SK-N-SH (cell line): ENCODE results near the gene CHD9. TPM values are rescaled to one million over a fixed set of nuclear protein-coding genes. Genes with fewer than 3 reads are reported as not detected.

Experiments
- CTCF ChIA-PET: fragments of 300-600, 350-600 bp; formaldehyde crosslinking; extraction: SDS; loops from one replicate; lab custom pipeline; 2021; lab: Yijun Ruan, JAX
- POLR2A ChIA-PET: fragments of 350-600 bp; sonication (Branson Sonifier 250); formaldehyde crosslinking; extraction: SDS; loops from one replicate; lab custom pipeline; 2020; ENCODE audit warnings: antibody characterized with exemption, inconsistent platforms; lab: Yijun Ruan, JAX
- DNase-seq: peaks from one replicate; pipeline ENCODE4 v3.0.0; 2012
- H2AFZ ChIP-seq: fragments of 200-600 bp; sonication (generic); 2 replicates; pipeline ENCODE4 v1.8.1; 2016; ENCODE audit warnings: antibody characterized with exemption, mild to moderate bottlenecking, low read depth
- H3F3A ChIP-seq: fragments of 200-600 bp; sonication (generic); replicated peaks from 2 replicates; pipeline ENCODE3; 2016; ENCODE audit warnings: antibody characterized with exemption, mild to moderate bottlenecking; ENCODE audit not compliant: insufficient read depth
- H3K27ac ChIP-seq, 2 experiments: fragments of 200-500 bp in 1 of 2; fragments of 200-600 bp in 1 of 2; sonication (Bioruptor generic) in 1 of 2; sonication (generic), shearing (Covaris generic) in 1 of 2; 2 replicates each; pipeline versions ENCODE4 v1.5.1 to v1.6.1; 2014 to 2016; ENCODE audit warnings: low read depth in 2 of 2, inconsistent platforms in 1 of 2, low read length in 1 of 2, mild to moderate bottlenecking in 1 of 2, mixed read lengths in 1 of 2
- H3K27me3 ChIP-seq: fragments of 200-600 bp; sonication (generic), shearing (Covaris generic); 2 replicates; pipeline ENCODE4 v1.6.1; 2016; ENCODE audit warnings: mixed run types; ENCODE audit not compliant: insufficient read depth
- H3K36me3 ChIP-seq, 2 experiments: fragments of 200-500 bp in 1 of 2; fragments of 200-600 bp in 1 of 2; sonication (Bioruptor generic) in 1 of 2; sonication (generic) in 1 of 2; replicated peaks in 1 of 2; 2 replicates each; pipeline versions ENCODE3 to v1.5.1; 2014 to 2016; ENCODE audit warnings: low read length in 1 of 2, mild to moderate bottlenecking in 1 of 2; ENCODE audit not compliant: insufficient read depth in 2 of 2, control insufficient read depth in 1 of 2
- H3K4me1 ChIP-seq, 2 experiments: fragments of 200-500 bp in 1 of 2; fragments of 200-600 bp in 1 of 2; sonication (Bioruptor generic) in 1 of 2; sonication (generic), shearing (Covaris generic) in 1 of 2; 2 replicates each; pipeline versions ENCODE4 v1.5.1 to v1.6.1; 2014 to 2016; ENCODE audit warnings: low read depth in 1 of 2, low read length in 1 of 2, mixed run types in 1 of 2; ENCODE audit not compliant: insufficient read depth in 2 of 2, control insufficient read depth in 1 of 2
- H3K4me2 ChIP-seq: fragments of 200-600 bp; sonication (generic), shearing (Covaris generic); 2 replicates; pipeline ENCODE4 v1.6.1; 2017; ENCODE audit warnings: mixed run types
- H3K4me3 ChIP-seq, 2 experiments: fragments of 200-500 bp in 1 of 2; fragments of 200-600 bp in 1 of 2; sonication (Bioruptor generic) in 1 of 2; sonication (generic), shearing (Covaris generic) in 1 of 2; 2 replicates each; pipeline versions ENCODE4 v1.5.1 to v1.8.1; 2014 to 2016; ENCODE audit warnings: low read depth in 2 of 2, inconsistent platforms in 1 of 2, low read length in 1 of 2, mild to moderate bottlenecking in 1 of 2, mixed read lengths in 1 of 2, moderate library complexity in 1 of 2
- H3K79me2 ChIP-seq: fragments of 200-600 bp; sonication (generic); 2 replicates; pipeline ENCODE4 v1.8.1; 2017; ENCODE audit warnings: mild to moderate bottlenecking; ENCODE audit not compliant: insufficient read depth
- H3K9ac ChIP-seq: fragments of 200-600 bp; sonication (generic); 2 replicates; pipeline ENCODE4 v1.6.1; 2017; ENCODE audit warnings: mixed run types
- H3K9me2 ChIP-seq: fragments of 200-600 bp; sonication (generic); 2 replicates; pipeline ENCODE4 v1.6.1; 2017; ENCODE audit warnings: mixed run types
- H3K9me3 ChIP-seq: fragments of 200-600 bp; sonication (generic); 2 replicates; pipeline ENCODE4 v1.6.1; 2017; ENCODE audit warnings: mixed run types, mild to moderate bottlenecking, moderate library complexity
- H4K20me1 ChIP-seq: fragments of 200-600 bp; sonication (generic); 2 replicates; pipeline ENCODE4 v1.6.1; 2017; ENCODE audit warnings: mild to moderate bottlenecking, mixed run types; ENCODE audit not compliant: insufficient read depth
- CTCF ChIP-seq: fragments of 200-600 bp; sonication (generic); IDR thresholded peaks from 2 replicates; pipeline ENCODE4 v1.6.1; 2017; ENCODE audit warnings: antibody characterized with exemption, mild to moderate bottlenecking, moderate library complexity
- ELF1 ChIP-seq: IDR thresholded peaks from 2 replicates; pipeline ENCODE4 v1.4.0; 2012
- EZH2phosphoT487 ChIP-seq: fragments of 200-600 bp; sonication (generic); IDR thresholded peaks from 2 replicates; pipeline ENCODE4 v1.6.1; 2017; ENCODE audit warnings: low read depth, mixed run types, mild to moderate bottlenecking, antibody characterized with exemption, moderate library complexity, borderline replicate concordance
- JUND ChIP-seq: IDR thresholded peaks from 2 replicates; pipeline ENCODE4 v1.4.0; 2012
- MAX ChIP-seq: IDR thresholded peaks from 2 replicates; pipeline ENCODE4 v1.4.0; 2012; ENCODE audit warnings: low read depth
- MEF2A ChIP-seq: IDR thresholded peaks from 2 replicates; pipeline ENCODE4 v1.4.0; 2012; ENCODE audit warnings: low read depth, borderline replicate concordance
- NRF1 ChIP-seq: IDR thresholded peaks from 2 replicates; pipeline ENCODE4 v1.6.1; 2012; ENCODE audit warnings: low read depth, mild to moderate bottlenecking, low read length
- POLR2AphosphoS5 ChIP-seq: IDR thresholded peaks from 2 replicates; pipeline ENCODE4 v1.6.1; 2012; ENCODE audit warnings: low read depth, low read length
- RAD21 ChIP-seq: IDR thresholded peaks from 2 replicates; pipeline ENCODE4 v1.6.1; 2012; ENCODE audit warnings: mild to moderate bottlenecking, low read length
- RCOR1 ChIP-seq: fragments of 150-350 bp; IDR thresholded peaks from 2 replicates; pipeline ENCODE4 v1.6.1; 2017; ENCODE audit warnings: antibody characterized with exemption, low read length
- RXRA ChIP-seq: IDR thresholded peaks from 2 replicates; pipeline ENCODE4 v1.4.0; 2012; ENCODE audit warnings: low read depth, mild to moderate bottlenecking, borderline replicate concordance
- SIN3A ChIP-seq: IDR thresholded peaks from 2 replicates; pipeline ENCODE4 v1.6.1; 2012; ENCODE audit warnings: low read depth, mild to moderate bottlenecking, low read length, moderate library complexity, borderline replicate concordance
- SMC3 ChIP-seq: IDR thresholded peaks from 2 replicates; pipeline ENCODE4 v1.6.1; 2012; ENCODE audit warnings: low read depth, low read length, improper control_type of control experiment
- TAF1 ChIP-seq: IDR thresholded peaks from 2 replicates; pipeline ENCODE4 v1.6.1; 2012; ENCODE audit warnings: low read depth, mild to moderate bottlenecking, low read length, moderate library complexity, borderline replicate concordance
- TCF12 ChIP-seq: IDR thresholded peaks from 2 replicates; pipeline ENCODE4 v1.4.0; 2012
- YY1 ChIP-seq: IDR thresholded peaks from 2 replicates; pipeline ENCODE4 v1.4.0; 2012; ENCODE audit warnings: low read depth, mild to moderate bottlenecking
- ZBTB33 ChIP-seq: IDR thresholded peaks from 2 replicates; pipeline ENCODE4 v1.4.0; 2012; ENCODE audit warnings: low read depth, borderline replicate concordance
- WGBS: methylation state at CpG from one replicate; pipeline ENCODE4 v1.1.6; 2017; ENCODE audit warnings: low lambda C conversion rate; 5-methylcytosine and 5-hydroxymethylcytosine counted together
- polyA plus RNA-seq, 3 experiments: library from polyadenylated mRNA; depleted of rRNA; stranded (reverse); fragments of >200 nt; gene quantifications; 2 replicates each; pipeline ENCODE4 v1.2.3, GENCODE V29; 2012
- TF ChIP-seq, protein P1 (sequence below): fragments of 150-350 bp; IDR thresholded peaks from 2 replicates; pipeline ENCODE4 v1.6.1; 2016; ENCODE audit warnings: mild to moderate bottlenecking, low read depth, low read length
- TF ChIP-seq, protein P2 (sequence below): IDR thresholded peaks from 2 replicates; pipeline ENCODE4; 2012

The CHD9 gene
- polyA plus RNA-seq, 1 of the 3 experiments (the other 2 are of a cell fraction): 6.2 TPM

GRCh38 chr16:53040788-53041187, 14.0 kb upstream of the CHD9 start:
- Histone ChIP-seq H2AFZ (no peak overlapping the region), H3K4me2 (no peak overlapping the region)
- TF ChIP-seq EZH2phosphoT487 (no peak), NRF1 (no peak), ZBTB33 (no peak), CTCF (no peak), JUND (no peak), RAD21 (no peak), MEF2A (no peak), POLR2AphosphoS5 (no peak), SMC3 (no peak), YY1 (no peak)
- TF ChIP-seq, all 33 proteins: peak for 0
- Histone ChIP-seq H3K4me3 (no peak overlapping the region), H3K79me2 (no peaks in the 10 kb centered on the region), H4K20me1 (no peaks in the 10 kb centered on the region), H3K27ac (no peak overlapping the region), H3K36me3 (no peaks in the 10 kb centered on the region), H3K27me3 (no peaks in the 10 kb centered on the region), H3K9ac (no peak overlapping the region), H3K9me2 (no peaks in the 10 kb centered on the region), H3K4me1 (peaks cover 0 to 9% of the 10 kb centered on the region in 2 experiments; a peak in 2 of 4 replicates), H3F3A (no peaks in the 10 kb centered on the region), H3K9me3 (no peaks in the 10 kb centered on the region)
- ChIA-PET CTCF (interaction anchor here (2.3 kb wide), 1 partner anchor 18 kb away, joined by 10 read pairs; no protein-coding TSS in a partner anchor), POLR2A (no interaction called here)
- no peak for DNase-seq
- 89% methylated on average over 1 of the region's 1 CpG for WGBS

DNA sequence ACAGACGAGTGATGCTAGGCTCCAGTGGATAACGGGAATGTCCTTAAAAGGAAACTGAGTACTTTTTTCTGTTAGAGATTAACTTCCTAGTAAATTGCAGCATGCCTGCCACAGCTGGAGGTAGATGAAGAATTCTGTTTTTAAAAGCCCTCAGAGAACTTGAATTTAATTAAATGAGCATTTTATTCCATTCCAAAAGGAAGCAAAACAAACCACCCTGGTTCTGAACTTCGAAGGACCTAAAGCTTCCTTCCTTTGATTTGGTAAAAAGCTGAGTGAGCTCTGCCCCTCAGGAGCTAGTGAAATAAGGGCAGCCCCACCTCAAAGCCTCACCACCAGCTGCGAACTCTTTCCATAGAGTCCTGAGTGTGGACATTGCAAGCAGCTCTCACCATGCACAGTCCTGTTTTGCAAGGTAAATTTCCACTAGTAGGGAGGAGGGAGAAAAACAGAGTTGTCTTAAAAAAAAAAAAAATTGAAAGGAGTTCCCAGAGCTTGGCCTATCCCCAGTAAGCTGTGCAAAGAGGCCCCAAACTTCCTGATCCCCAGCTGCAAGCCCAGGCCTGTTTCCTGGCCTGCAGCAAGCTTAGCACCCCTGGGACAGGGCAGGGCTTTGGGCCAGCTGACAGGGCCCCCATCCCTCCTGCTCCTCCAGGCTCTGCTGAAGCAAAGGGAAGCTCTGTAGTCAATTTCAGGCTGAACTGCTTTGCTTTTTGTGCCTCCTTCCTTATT, 13.3 kb upstream of the CHD9 start:
- Histone ChIP-seq H3K9me2 (no peaks in the 10 kb centered on the region), H3K36me3 (no peaks in the 10 kb centered on the region), H3K4me1 (peaks cover 0 to 9% of the 10 kb centered on the region in 2 experiments; a peak in 2 of 4 replicates), H3K27ac (no peak overlapping the region; a peak in 1 of 4 replicates), H3K9me3 (no peaks in the 10 kb centered on the region), H3F3A (no peaks in the 10 kb centered on the region), H3K79me2 (no peaks in the 10 kb centered on the region), H3K4me3 (no peak overlapping the region), H3K27me3 (no peaks in the 10 kb centered on the region), H4K20me1 (no peaks in the 10 kb centered on the region), H3K9ac (no peak overlapping the region), H2AFZ (no peak overlapping the region), H3K4me2 (no peak overlapping the region)
- CTCF ChIA-PET: interaction anchor here (2.3 kb wide), 1 partner anchor 19 kb away, joined by 10 read pairs; no protein-coding TSS in a partner anchor
- POLR2A ChIA-PET: interaction anchor here (0.7 kb wide), 1 partner anchor 1437 kb away, joined by 7 read pairs; no protein-coding TSS in a partner anchor
- 74% methylated on average over 4 of the region's 4 CpGs for WGBS
- DNase-seq: no peak
- TF ChIP-seq TCF12 (no peak), EZH2phosphoT487 (no peak), RXRA (no peak), ZBTB33 (no peak), MAX (no peak), SIN3A (no peak), MEF2A (no peak), TAF1 (no peak), ELF1 (no peak), RCOR1 (no peak)
- TF ChIP-seq, protein P1, sequence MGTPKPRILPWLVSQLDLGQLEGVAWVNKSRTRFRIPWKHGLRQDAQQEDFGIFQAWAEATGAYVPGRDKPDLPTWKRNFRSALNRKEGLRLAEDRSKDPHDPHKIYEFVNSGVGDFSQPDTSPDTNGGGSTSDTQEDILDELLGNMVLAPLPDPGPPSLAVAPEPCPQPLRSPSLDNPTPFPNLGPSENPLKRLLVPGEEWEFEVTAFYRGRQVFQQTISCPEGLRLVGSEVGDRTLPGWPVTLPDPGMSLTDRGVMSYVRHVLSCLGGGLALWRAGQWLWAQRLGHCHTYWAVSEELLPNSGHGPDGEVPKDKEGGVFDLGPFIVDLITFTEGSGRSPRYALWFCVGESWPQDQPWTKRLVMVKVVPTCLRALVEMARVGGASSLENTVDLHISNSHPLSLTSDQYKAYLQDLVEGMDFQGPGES: no peak
- TF ChIP-seq, protein P2, sequence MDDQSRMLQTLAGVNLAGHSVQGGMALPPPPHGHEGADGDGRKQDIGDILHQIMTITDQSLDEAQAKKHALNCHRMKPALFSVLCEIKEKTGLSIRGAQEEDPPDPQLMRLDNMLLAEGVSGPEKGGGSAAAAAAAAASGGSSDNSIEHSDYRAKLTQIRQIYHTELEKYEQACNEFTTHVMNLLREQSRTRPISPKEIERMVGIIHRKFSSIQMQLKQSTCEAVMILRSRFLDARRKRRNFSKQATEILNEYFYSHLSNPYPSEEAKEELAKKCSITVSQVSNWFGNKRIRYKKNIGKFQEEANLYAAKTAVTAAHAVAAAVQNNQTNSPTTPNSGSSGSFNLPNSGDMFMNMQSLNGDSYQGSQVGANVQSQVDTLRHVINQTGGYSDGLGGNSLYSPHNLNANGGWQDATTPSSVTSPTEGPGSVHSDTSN: no peak
